ENCODE measurements around the gene PFDN5.

- TF ChIP-seq CTCF (conservative IDR thresholded peaks at IDR 0.05): peak; percentile 83
- no peak for TF ChIP-seq ZFX (IDR thresholded peaks at IDR 0.05)
These were observed 7.6 kb upstream of the PFDN5 start for GRCh38 chr12:53287741-53288216.
